ENCODE data around the gene ATE1.
"Not testable (repeated sequence)": the region's sequence is repeated elsewhere in the genome, so short reads cannot be mapped to it uniquely, and the experiment has no call there.

Gene ATE1

DNA sequence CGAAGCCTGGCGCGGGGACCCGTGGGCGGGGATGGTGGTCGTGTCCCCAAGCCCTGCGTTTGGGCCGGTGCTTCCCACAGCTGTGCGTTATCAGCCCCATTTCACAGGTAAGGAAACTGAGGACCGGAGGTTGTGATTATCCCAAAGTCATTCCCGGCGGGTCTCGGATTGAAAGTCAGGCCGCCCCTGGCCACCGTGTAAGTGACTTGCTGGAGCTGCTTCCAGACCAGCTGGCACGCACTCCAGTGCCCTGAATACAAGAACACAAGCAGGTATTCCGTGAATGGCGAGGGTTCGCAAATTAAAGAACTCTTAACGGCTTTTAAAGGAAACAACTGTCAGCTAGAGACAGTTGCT is 675 bp upstream of the ATE1 start:
- peak overlapping the region; percentile 96 for H3K9ac ChIP-seq (ENCODE audit: low read length)
- H3K9me3 ChIP-seq (ENCODE audit: control insufficient read depth, insufficient read depth, low read depth, low read length): no peaks in the 10 kb centered on the region
- no peaks in the 10 kb centered on the region for H3K36me3 ChIP-seq (ENCODE audit: control insufficient read depth, insufficient read depth, low read length)
- H3K27ac ChIP-seq (ENCODE audit: low read depth, low read length): peak overlapping the region; percentile 92
- 0 out of 2 replicates have a peak, but pooled peaks cover 4% of the 10 kb centered on the region for H3K4me1 ChIP-seq (ENCODE audit: control insufficient read depth, insufficient read depth, low read length)
- H3K4me3 ChIP-seq (ENCODE audit: low read depth, low read length): peak overlapping the region; percentile 70
- no peaks in the 10 kb centered on the region for H3K27me3 ChIP-seq (ENCODE audit: control insufficient read depth, insufficient read depth, low read length)

DNA sequence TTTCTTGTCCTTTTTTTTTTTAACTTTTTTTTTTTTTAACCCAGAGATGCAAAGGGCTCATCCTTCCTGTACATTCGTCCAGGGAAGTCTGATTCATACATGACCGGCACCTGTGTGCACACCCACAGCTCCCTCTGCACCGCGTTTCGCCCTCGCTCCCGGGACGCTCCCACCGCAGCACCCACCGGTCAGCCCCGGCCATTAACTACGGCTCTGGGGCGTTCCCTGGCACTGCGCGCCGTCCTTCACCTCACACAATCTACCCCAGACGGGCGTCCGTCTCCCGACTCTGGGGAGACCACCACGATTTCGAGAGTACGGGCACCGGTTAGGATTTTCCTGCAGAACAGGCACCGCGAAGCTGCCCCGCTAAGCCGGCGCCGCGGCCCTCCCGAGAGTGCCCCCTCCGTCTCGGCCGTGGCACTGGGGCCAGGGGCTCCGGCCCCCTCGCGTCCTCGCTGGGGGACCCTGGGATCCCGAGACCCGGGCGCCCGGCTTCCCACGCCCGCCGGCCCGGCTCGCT is 452 bp downstream of the ATE1 start:
- Histone ChIP-seq H3K4me1 (ENCODE audit: control insufficient read depth, insufficient read depth, low read length) (0 out of 2 replicates have a peak, but pooled peaks cover 4% of the 10 kb centered on the region), H3K36me3 (ENCODE audit: control insufficient read depth, insufficient read depth, low read length) (peaks cover 9% of the 10 kb centered on the region), H3K27ac (ENCODE audit: low read depth, low read length) (peak overlapping the region; percentile 92), H3K9me3 (ENCODE audit: control insufficient read depth, insufficient read depth, low read depth, low read length) (no peaks in the 10 kb centered on the region), H3K4me3 (ENCODE audit: low read depth, low read length) (peak overlapping the region; percentile 70), H3K9ac (ENCODE audit: low read length) (peak overlapping the region; percentile 96), H3K27me3 (ENCODE audit: control insufficient read depth, insufficient read depth, low read length) (no peaks in the 10 kb centered on the region)

GRCh38 chr10:121926671-121927317 is 1.0 kb downstream of the ATE1 start:
- H3K4me3 ChIP-seq (ENCODE audit: low read depth, low read length): peak overlapping the region; percentile 70
- 0 out of 2 replicates have a peak, but pooled peaks cover 4% of the 10 kb centered on the region for H3K4me1 ChIP-seq (ENCODE audit: control insufficient read depth, insufficient read depth, low read length)
- H3K27me3 ChIP-seq (ENCODE audit: control insufficient read depth, insufficient read depth, low read length): no peaks in the 10 kb centered on the region
- peak overlapping the region; percentile 96 for H3K9ac ChIP-seq (ENCODE audit: low read length)
- peak overlapping the region; percentile 92; the same call in 1 of the 2 replicates for H3K27ac ChIP-seq (ENCODE audit: low read depth, low read length)
- H3K9me3 ChIP-seq (ENCODE audit: control insufficient read depth, insufficient read depth, low read depth, low read length): no peaks in the 10 kb centered on the region
- peaks cover 13% of the 10 kb centered on the region for H3K36me3 ChIP-seq (ENCODE audit: control insufficient read depth, insufficient read depth, low read length)

DNA sequence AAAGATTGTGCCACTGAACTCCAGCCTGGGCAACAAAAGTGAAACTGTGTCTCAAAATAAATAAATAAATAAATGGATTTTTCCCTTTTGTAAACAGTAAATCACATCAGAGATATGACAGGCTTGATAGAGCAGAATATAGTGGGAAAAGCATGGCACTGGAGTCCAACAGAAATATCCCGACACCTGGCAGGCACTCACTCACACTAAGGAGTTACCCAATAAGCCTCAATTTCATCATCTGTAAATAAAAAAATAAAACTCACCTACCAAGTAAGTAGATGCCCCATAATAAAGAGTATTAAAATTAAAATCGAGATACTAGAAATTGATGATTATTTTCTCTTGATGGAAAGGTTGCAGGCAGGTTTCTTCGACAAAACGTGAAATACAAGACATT is 1.7 kb downstream of the ATE1 start:
- Histone ChIP-seq H3K9ac (ENCODE audit: low read length) (no peak overlapping the region), H3K36me3 (ENCODE audit: control insufficient read depth, insufficient read depth, low read length) (peaks cover 13% of the 10 kb centered on the region), H3K4me1 (ENCODE audit: control insufficient read depth, insufficient read depth, low read length) (0 out of 2 replicates have a peak, but pooled peaks cover 4% of the 10 kb centered on the region), H3K27ac (ENCODE audit: low read depth, low read length) (no peak overlapping the region), H3K9me3 (ENCODE audit: control insufficient read depth, insufficient read depth, low read depth, low read length) (no peaks in the 10 kb centered on the region), H3K4me3 (ENCODE audit: low read depth, low read length) (peak overlapping the region; percentile 70; the same call in 1 of the 2 replicates), H3K27me3 (ENCODE audit: control insufficient read depth, insufficient read depth, low read length) (no peaks in the 10 kb centered on the region)

- Histone ChIP-seq H3K4me1 (ENCODE audit: control insufficient read depth, insufficient read depth, low read length) (no peaks in the 10 kb centered on the region), H3K36me3 (ENCODE audit: control insufficient read depth, insufficient read depth, low read length) (peaks cover 33% of the 10 kb centered on the region), H3K27ac (ENCODE audit: low read depth, low read length) (no peak overlapping the region)
These were observed 6.4 kb downstream of the ATE1 start for GRCh38 chr10:121921238-121921931.

GRCh38 chr10:121919666-121920065 is 8.2 kb downstream of the ATE1 start:
- H3K36me3 ChIP-seq (ENCODE audit: control insufficient read depth, insufficient read depth, low read length): peaks cover 35% of the 10 kb centered on the region
- 0 out of 2 replicates have a peak, but pooled peaks cover 2% of the 10 kb centered on the region for H3K9me3 ChIP-seq (ENCODE audit: control insufficient read depth, insufficient read depth, low read depth, low read length)
- H3K4me1 ChIP-seq (ENCODE audit: control insufficient read depth, insufficient read depth, low read length): no peaks in the 10 kb centered on the region
- no peaks in the 10 kb centered on the region for H3K27me3 ChIP-seq (ENCODE audit: control insufficient read depth, insufficient read depth, low read length)
- no peak overlapping the region for H3K4me3 ChIP-seq (ENCODE audit: low read depth, low read length)
- H3K27ac ChIP-seq (ENCODE audit: low read depth, low read length): no peak overlapping the region
- no peak overlapping the region for H3K9ac ChIP-seq (ENCODE audit: low read length)

More at GRCh38 chr10:121921238-121921931, 6.4 kb downstream of the ATE1 start:
- no peak overlapping the region for H3K9ac ChIP-seq (ENCODE audit: low read length)
- H3K9me3 ChIP-seq (ENCODE audit: control insufficient read depth, insufficient read depth, low read depth, low read length): 0 out of 2 replicates have a peak, but pooled peaks cover 2% of the 10 kb centered on the region
- H3K27me3 ChIP-seq (ENCODE audit: control insufficient read depth, insufficient read depth, low read length): no peaks in the 10 kb centered on the region
- H3K4me3 ChIP-seq (ENCODE audit: low read depth, low read length): no peak overlapping the region

- not testable (repeated sequence) for H3K4me1 ChIP-seq (ENCODE audit: control insufficient read depth, insufficient read depth, low read length); H3K4me3 ChIP-seq (ENCODE audit: low read depth, low read length); H3K9me3 ChIP-seq (ENCODE audit: control insufficient read depth, insufficient read depth, low read depth, low read length); H3K9ac ChIP-seq (ENCODE audit: low read length); H3K27ac ChIP-seq (ENCODE audit: low read depth, low read length); H3K27me3 ChIP-seq (ENCODE audit: control insufficient read depth, insufficient read depth, low read length)
- peaks cover 38% of the 10 kb centered on the region for H3K36me3 ChIP-seq (ENCODE audit: control insufficient read depth, insufficient read depth, low read length)
These were observed 9.0 kb downstream of the ATE1 start for GRCh38 chr10:121918800-121919199.

DNA sequence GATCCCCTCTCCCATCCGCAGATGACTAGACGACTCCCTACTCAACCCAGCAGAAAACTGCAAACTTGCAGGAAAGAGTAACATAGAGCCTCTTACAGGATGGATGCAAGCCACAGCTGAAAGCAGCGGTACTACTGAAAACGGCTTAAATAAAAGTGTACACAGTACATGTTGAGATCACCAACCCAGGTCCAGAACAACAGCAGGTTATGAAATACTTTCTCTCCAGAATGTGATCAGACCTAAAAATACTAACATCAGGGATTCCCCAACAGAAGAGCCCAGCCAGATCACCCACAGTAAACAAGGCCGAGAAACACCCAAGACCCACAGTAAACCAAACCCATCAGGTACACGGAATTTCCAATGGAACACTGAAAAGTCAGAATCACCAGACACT is 13.2 kb downstream of the ATE1 start:
- H3K27me3 ChIP-seq (ENCODE audit: control insufficient read depth, insufficient read depth, low read length): no peaks in the 10 kb centered on the region
- H3K9ac ChIP-seq (ENCODE audit: low read length): no peak overlapping the region
- H3K4me3 ChIP-seq (ENCODE audit: low read depth, low read length): no peak overlapping the region
- H3K9me3 ChIP-seq (ENCODE audit: control insufficient read depth, insufficient read depth, low read depth, low read length): 0 out of 2 replicates have a peak, but pooled peaks cover 1% of the 10 kb centered on the region
- H3K27ac ChIP-seq (ENCODE audit: low read depth, low read length): no peak overlapping the region
- H3K4me1 ChIP-seq (ENCODE audit: control insufficient read depth, insufficient read depth, low read length): no peaks in the 10 kb centered on the region; the same call in 1 of the 2 replicates
- peaks cover 40% of the 10 kb centered on the region for H3K36me3 ChIP-seq (ENCODE audit: control insufficient read depth, insufficient read depth, low read length)

GRCh38 chr10:121911421-121911697 is 16.5 kb downstream of the ATE1 start:
- no peaks in the 10 kb centered on the region for H3K27me3 ChIP-seq (ENCODE audit: control insufficient read depth, insufficient read depth, low read length)
- no peak overlapping the region for H3K9ac ChIP-seq (ENCODE audit: low read length)
- no peak overlapping the region for H3K4me3 ChIP-seq (ENCODE audit: low read depth, low read length)
- no peaks in the 10 kb centered on the region; the same call in 1 of the 2 replicates for H3K4me1 ChIP-seq (ENCODE audit: control insufficient read depth, insufficient read depth, low read length)
- no peaks in the 10 kb centered on the region for H3K9me3 ChIP-seq (ENCODE audit: control insufficient read depth, insufficient read depth, low read depth, low read length)
- H3K27ac ChIP-seq (ENCODE audit: low read depth, low read length): no peak overlapping the region
- peaks cover 38% of the 10 kb centered on the region for H3K36me3 ChIP-seq (ENCODE audit: control insufficient read depth, insufficient read depth, low read length)

DNA sequence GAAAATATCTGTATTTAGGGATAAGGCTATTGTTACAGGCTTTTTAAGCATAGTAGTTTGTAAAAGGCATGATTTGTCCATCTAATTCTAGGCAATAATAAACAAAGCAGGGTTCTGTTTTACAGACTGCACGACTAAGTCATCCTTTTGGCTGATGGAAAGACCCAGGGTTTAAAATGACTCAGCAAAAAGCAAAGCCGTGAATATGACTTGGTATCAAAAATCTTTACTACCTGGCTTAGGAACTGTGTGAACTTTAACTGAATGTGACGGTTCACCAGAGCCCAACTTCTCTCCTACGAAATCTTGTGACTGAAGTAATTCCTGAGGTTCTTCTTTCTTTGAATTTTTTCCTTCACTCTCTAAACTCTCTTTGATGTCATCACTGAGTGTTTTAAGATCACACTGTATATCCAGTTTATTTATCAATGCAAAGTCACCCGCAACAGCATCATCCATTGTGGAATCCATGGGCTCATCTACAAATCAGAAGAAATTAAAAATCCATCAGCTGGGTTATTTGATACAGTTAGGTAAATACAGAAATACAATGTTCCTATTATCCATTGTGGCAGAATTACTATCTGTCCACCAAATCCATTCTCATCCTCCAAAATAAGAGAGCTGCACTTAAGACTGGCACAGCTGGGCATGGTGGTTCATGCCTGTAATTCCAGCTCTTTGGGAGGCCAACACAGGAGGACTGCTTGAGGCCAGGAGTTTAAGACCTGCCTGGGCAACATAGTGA is 17.0 kb downstream of the ATE1 start:
- H3K4me1 ChIP-seq (ENCODE audit: control insufficient read depth, insufficient read depth, low read length): no peaks in the 10 kb centered on the region; the same call in 1 of the 2 replicates
- no peak overlapping the region for H3K4me3 ChIP-seq (ENCODE audit: low read depth, low read length)
- H3K27me3 ChIP-seq (ENCODE audit: control insufficient read depth, insufficient read depth, low read length): no peaks in the 10 kb centered on the region
- no peaks in the 10 kb centered on the region for H3K9me3 ChIP-seq (ENCODE audit: control insufficient read depth, insufficient read depth, low read depth, low read length)
- peak overlapping the region; percentile 42; the same call in 1 of the 2 replicates for H3K27ac ChIP-seq (ENCODE audit: low read depth, low read length)
- H3K9ac ChIP-seq (ENCODE audit: low read length): no peak overlapping the region
- peaks cover 38% of the 10 kb centered on the region for H3K36me3 ChIP-seq (ENCODE audit: control insufficient read depth, insufficient read depth, low read length)

Measured in HUES6 (cell line).